HG02970 (cell line): ENCODE measurements around the gene ERCC4.

ENCODE experiments used
- ATAC-seq: cut with Tn5 transposase; IDR thresholded peaks from one replicate; pipeline ENCODE4 v1.9.1; 2021; ENCODE audit warnings: mild to moderate bottlenecking, moderate library complexity, moderate number of reproducible peaks; ENCODE audit not compliant: unreplicated experiment, low FRiP score

ERCC4 gene

DNA sequence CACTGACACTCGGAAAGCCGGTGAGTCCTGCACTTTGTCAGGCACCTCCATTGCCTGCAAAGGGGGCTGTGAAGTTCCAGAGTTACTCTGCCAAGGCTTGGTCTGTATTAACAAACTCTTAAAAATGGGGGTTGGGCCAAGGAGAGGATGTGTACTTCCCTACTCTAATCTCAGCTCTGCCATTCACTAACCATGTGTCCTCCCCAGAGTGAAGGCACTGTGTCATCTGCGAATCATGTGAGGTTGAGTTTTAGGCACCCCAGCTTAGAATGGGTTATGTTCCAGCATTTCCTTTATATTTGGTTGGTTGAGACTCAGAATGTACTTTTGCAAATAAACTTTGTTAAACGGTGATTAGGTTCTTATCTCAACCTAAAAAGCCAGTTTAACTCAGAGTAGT lies 24.9 kb downstream of the ERCC4 start:
- ATAC-seq: no peak

DNA sequence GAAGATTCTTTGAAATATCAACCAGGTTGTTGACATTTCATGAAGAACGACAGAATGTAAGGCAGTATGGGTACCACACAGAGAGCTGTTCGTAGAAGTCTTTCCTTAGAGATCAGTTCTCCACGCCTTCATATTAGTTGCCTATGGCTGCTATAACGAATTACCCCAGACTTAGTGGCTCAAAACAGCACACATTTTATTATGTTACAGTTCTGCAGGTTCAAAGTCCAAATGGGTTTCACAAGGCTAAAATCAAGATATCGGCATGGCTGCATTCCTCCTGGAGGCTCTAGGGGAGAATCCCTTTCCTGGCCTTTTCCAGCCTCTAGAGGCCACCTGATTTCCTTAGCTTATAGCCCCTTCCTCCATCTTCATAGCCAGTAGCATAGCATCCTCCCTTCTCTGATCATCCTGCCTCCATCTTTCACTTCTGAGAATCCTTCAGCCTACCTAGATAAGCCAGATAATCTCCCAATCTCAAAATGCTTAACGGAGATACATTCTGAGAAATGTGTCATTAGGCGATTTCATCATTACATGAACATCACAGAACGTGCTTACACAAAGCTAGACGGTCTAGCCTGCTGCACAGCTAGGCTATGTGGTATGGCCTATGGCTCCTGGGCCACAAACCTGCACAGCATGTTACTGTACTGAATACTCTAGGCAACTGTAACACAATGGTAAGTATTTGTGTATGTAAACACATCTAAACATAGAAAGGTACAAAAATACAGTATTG lies 26.0 kb downstream of the ERCC4 start:
- no peak for ATAC-seq

DNA sequence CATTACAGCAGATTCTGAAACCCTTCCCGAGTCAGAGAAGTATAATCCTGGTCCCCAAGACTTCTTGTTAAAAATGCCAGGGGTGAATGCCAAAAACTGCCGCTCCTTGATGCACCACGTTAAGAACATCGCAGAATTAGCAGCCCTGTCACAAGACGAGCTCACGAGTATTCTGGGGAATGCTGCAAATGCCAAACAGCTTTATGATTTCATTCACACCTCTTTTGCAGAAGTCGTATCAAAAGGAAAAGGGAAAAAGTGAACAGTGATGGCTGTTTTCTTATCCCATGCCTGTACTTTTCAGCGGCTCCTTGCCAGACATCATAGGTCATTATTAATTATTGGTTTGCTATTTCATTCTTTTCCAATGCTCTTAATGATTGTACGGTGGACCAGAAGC lies 28.1 kb downstream of the ERCC4 start:
- no peak for ATAC-seq

DNA sequence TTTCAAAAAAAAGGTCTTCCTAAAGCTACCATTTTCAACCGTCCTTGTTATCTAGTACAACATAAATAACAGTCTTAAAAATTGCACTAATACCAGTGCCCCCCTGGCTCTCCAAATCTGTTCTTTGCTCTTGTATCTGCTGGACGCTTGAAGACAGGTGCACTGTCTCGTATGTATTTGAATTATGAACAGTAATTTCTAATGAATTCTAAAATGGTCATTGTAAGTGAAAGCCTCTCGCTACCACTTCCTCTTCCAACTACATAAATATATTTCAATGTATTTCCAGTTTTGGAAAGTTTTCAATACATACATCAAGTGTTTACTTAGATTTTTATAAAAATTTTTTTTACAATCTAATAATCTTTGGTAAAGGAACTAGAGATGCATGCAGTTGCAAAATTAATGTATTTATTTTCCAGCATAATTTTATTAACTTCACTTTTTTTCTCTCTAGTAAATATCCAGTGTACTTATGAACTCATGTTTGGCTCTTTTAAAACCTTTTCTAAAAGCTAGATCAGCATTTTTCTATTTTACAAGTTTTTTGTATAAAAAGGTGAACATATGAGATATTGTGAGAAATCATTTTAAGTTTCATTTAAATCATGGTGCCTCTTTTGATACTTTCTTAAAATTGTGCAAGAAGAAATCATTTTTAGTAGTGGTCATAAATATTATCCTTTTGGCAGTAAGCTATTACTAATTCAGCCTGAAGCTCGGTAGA lies 31.0 kb downstream of the ERCC4 start:
- no peak for ATAC-seq

DNA sequence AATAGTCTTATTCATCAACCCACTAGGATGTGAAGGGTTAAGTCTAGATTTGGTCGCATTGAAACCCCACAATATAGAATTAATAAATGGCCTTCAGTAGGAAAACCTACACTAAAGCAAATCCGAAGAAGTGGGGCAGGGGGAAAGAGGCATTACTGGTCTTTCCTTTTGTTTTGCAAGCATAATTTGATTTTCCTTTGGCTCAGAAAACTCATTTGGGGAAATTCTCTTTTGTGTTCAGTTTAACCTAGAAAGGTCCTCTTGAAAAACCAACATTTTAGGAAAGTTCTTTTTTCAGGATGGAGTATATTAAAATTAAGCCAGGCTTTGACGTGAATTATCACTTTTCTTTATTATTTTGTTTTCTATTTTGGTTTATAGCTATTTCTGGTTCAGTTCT lies 31.7 kb downstream of the ERCC4 start:
- no peak for ATAC-seq

DNA sequence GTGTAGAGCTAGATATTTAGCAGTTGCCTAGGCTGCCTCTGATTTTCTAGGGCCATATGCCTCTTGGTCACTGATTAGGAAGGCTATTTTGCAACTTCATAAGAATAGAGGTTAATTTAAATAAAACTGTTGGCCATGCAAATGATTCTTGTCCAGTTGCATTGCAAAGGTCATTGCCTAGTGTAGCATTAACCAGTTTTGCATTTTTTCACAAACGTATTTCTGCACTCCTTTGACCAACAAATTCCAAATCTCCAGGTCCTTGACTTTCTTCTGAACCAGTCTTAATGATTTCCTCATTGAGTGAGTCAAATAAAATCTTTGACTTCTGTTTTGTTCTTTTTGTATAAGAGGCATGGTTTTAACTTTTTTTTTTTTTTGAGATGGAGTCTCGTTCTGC lies 33.5 kb downstream of the ERCC4 start:
- ATAC-seq: no peak

DNA sequence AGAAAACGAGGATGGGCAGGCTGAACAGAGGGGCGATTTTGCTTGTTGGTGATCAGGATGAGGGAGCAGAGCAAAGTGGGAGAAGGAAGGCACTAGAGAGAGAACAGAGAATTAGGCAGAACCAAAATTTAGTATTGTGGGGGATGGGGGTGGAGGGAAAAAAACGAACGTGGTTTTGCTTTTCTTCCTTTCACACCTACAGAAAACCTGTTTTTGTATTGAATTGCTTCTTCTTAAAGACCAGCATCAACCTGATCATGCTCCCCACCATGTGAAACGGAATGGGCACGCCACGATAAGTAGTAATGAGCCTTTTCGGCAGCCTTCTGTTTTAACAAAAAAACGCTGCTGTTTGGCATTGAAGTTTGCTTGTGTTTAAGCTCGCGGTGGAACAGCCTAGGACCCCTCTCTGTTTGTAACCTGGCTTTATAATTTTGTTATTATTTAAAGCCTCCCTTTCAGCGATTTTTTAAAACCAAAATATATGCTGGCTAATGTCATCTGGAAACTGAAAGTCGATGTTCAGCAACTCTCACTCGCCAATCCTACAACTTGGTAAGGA lies 36.8 kb downstream of the ERCC4 start:
- ATAC-seq: no peak

DNA sequence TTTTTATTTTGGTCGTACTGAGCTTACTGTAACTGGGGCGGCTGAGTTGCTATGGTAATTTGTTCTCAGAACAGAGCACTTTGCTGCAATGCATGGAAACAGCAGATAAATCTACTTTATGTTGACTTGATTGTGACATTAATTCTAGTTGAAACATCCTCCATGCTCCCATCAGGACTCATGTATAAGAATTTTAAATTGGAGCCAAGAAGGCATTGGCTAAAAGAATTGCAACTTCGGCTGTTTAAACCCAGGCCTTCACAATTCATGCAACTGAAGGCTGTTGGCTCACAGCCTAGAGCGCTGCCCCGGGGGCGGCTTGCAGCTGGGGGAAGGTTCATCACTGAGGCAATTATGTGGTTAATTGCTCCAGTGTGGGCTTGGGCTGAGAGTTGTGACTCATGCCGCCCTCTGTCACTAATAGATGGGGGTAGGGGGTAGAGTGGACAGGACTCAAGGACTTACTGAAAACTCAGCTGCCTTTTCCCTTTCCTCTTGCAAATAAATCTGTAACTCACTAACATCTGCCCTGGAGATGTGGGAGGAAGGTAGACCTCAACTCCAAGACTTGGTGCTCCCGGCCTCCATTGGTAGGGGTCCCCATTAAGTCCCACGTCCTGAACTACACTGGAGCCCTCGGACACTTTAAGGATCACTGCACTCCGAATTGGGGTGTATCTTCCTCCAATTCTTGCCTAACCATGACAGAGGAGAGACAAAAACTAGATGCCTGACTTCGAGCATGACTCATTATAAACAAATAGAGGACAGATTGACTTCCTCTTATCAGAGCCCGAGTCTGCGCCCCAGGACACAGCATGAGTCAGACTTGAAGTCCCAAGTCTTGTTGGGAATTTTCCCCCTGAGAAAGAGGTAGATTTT lies 37.5 kb downstream of the ERCC4 start:
- no peak for ATAC-seq

DNA sequence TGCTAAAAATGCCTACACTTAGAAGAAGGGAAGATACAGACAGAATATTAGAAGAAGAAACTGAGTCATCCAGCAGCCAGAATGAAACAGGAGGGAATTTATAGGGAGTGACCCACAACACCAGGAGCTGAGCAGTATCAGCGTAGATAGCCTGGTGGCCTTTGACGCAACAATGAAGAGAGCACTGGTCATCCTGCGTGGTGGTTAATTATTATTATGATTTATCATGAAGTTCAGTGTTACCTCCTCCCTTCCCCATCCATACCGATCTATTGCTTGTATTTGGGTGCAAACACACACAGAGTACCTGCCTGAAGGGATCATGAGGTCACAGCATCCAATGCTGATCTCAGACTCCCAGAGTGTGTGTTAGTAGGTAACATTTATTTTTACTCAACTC lies 38.5 kb downstream of the ERCC4 start:
- no peak for ATAC-seq

DNA sequence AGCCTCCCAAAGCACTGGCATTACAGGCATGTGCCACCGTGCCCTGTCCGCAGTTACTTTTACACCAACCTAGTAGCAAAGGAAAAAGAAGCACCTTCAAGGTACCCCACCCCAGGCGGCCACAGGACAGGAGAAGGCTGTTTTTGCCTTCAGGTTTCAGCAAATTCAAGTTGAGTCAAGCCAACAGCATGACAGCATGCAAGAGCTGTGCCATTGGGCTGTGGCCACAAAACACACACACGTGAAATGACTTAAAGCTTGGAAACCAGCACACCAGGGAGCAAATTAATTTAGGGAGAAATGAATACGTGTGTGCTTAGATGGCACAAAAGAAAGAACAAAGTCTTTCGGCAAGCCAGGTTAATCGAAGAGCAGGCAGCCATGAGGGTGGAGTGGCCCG lies 39.7 kb downstream of the ERCC4 start:
- ATAC-seq: no peak

DNA sequence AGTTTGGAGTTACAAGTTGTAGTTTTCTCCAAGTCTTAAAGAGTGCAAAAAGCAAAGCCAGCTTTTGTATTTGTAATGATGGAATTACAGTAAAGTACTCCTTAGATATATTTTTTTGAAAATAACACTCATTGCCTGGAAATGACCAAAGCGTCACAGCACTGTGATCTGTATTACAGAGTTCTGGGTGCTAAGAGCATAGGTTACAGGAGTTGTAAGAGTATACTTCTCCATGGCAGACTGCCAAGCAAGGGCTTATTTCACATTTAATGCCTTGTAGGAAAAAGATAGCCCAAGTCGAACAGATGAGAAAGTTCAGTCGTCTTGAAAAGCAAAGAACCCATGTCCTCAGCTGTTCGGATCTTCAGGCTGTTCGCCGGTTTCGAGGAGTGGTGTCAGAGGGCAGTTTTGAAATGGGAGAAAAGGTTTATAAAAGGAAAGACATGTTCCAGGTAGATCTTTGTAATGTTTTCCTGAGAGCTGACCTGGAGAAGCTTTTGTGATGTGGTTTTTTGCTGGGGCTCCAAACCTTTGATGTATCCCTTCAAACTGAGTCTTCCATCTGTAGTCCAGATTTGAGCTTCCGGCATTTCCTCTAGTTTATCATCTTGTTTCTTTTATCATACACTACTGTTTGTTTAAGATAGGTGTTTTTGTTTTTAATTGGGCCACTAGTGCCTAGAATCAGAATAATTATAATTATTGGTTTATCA lies 41.3 kb downstream of the ERCC4 start:
- ATAC-seq: no peak

DNA sequence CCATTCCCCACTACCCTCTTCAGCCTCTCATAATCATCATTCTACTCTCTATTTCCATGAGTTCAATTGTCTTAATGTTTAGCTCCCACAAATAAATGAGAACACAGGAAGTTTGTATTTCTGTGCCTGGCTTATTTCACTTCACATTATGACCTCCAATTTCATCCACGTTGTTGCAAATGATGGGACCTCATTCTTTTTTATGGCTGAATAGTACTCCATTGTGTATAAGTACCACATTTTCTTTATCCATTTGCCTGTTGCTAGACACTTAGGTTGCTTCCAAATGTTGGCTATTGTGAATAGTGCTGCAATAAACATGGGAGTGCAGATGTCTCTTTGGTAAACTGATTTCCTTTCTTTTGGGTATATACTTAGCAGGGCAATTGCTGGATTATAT lies 42.3 kb downstream of the ERCC4 start:
- no peak for ATAC-seq

DNA sequence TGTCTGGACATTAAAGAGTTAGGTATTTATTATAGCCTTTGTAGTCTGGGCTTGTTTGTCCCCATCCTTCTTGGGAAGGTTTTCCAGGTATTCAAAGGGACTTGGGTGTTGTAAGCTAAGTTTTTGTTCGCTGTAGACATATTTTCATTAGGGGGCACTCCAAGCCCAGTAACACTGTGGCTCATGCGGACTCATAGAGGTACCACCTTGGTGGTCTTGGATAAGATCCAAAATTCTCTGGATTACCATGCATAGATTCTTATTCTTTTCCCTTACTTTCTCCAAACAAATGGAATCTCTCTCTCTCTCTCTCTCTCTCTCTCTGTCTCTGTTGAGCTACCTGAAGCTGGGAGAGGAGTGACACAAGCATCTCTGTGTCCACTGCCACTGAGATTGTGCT lies 48.9 kb downstream of the ERCC4 start:
- ATAC-seq: no peak

DNA sequence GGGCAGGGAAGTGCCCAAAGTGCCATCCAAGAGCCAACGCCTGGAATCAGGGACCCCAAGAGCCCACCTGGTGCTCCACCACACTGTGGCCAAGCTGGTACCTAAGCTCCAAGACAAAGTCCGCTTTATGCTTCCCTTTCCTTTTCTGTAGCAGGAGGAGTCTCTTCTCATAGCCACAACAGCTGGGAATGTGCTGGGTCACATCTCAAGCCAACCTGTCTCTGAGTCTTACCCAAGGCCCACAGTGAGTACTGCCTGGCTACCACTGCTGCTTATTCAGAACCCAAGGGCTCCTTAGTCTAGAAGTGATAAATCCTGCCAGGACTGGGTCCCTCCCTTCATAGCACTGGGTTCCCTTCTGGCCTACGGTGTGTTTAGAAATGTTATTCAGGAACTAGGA lies 49.8 kb downstream of the ERCC4 start:
- no peak for ATAC-seq

DNA sequence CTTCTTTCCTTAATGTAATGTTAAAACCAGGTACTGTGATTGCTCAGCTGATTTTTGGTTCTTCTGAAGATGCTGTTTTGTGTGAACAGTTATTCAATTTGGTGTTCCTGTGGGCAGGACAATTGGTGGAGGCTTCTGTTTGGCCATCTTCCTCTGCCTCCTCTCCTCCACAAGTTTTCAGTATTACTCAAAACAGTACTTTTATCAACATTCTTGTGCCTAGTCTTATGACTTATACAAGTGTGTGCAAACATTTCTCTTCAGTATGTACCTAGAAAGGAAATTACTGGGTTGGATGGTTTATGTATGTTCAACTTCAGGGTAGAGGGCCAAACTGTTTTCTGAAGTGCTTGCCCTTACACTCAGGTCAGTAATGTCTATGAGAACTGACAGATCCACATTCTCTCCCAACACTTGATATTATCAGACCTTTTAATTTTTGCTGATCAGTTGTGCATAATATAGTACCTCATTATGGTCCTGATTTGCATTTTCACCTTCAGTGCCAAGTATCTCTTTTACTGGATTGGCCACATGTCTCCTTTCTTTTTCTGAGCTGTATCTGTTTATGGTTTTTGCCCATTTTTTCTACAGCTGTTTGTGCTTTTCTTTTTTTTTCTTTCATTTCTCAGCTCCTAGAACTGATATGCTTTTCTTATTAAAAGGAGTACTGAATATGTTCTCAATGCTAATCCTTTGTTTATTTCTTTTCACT lies 50.9 kb downstream of the ERCC4 start:
- no peak for ATAC-seq

DNA sequence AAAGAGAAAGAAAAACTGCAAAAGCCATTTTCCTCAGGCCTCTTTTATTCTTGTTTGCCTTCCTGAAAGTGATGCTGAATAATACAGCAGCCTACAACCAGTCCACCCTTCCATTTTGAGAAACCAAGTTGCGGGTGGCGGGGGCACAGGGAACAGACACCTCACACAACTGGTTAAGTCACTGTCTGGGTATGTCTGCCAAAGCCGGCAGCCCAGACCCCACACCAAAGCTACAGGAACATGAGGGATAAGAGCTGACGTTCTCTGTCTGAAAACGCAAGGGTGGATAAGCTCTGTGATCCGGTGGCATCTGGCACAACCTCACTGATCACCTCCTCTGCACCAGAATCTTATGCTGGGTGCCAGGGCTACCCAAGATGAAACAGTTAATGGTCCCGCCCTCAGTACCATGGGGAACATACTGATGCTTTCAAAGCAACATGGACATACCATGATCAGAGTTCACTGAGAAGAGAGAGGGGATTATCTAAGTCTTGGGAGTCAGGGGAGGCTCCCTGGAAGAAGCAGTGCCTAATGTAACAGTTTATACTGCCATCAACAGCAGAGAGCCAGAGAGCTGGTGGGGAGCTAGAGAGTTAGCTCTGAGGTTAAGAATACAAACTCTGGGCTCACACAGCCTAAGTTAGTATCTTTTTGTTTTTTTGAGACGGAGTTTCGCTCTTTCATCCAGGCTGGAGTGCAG lies 53.5 kb downstream of the ERCC4 start:
- no peak for ATAC-seq

DNA sequence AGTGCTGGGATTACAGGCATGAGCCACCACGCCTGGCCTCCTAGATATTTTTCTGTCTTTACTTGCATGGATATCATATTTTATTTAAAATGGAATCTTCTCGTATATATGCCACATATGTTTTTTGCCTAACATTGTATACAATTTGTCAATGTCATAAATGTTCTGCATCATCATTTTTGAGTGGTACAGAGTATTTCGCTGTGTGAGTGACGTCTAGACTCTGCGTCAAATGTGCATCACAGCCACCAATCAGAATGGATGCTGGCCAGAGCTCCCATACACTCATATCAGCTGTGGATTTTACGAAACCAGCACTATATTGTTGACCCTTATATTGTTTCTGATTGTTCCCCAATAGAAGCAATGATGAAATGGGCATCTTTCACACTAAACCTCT lies 57.2 kb downstream of the ERCC4 start:
- ATAC-seq: no peak

DNA sequence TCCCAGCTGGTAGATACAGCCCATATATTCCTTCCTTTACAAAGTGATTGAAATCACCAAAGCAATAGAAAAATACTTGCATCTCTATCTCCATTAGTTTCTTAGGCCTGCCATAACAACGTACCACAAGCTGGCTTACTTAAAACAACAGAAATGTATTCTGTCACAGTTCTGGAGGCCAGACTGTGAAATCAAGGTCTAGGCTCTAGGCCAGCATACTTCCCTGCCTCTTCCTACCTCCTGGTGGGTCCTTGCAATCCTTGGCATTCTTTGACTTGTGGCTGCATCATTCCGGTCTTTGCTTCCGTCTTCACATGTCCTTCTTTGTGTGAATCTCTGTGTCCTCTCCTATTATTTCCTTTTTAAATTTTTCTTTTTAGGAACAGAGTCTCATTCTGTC lies 62.5 kb downstream of the ERCC4 start:
- no peak for ATAC-seq

DNA sequence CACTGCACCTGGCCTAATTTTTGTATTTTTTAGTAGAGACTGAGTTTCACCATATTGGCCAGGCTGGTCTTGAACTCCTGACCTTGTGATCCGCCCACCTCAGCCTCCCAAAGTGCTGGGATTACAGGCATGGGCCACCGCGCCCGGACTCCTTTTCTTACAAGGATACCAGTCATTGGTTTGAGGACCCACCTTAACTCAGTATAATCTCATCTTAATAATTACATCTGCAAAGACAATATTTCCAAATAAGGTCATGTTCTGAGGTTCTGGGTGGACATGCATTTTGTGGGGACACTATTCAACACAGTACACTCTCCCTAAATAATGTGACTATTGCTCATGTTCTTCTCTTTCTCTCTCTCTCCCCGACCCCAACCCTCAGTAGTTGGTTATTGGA lies 63.7 kb downstream of the ERCC4 start:
- no peak for ATAC-seq
